ENCODE results near the gene NLGN3. TPM values are rescaled to one million over a fixed set of nuclear protein-coding genes. Genes with fewer than 3 reads are reported as not detected.

NLGN3 gene
- total RNA-seq, 1 donor from 2014 or later: 0.13 TPM

DNA sequence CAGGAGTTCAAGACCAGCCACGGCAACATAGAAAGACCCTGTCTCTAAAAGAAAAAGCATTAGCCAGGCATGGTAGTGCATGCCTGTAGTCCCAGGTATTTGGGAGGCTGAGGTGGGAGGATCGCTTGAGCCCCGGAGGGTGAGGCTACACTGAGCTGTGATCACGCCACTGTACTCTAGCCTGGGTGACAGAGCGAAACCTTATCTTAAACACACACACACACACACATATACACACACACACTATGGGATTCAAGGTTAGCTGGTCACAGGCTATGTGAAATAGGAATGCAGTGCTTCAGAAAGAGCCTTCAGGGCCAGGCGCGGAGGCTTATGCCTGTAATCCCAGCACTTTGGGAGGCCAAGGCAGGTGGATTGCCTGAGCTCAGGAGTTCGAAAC lies 23.5 kb downstream of the NLGN3 start:
- DNase-seq (ENCODE audit: low read depth): no peak
- TF ChIP-seq, protein P1, sequence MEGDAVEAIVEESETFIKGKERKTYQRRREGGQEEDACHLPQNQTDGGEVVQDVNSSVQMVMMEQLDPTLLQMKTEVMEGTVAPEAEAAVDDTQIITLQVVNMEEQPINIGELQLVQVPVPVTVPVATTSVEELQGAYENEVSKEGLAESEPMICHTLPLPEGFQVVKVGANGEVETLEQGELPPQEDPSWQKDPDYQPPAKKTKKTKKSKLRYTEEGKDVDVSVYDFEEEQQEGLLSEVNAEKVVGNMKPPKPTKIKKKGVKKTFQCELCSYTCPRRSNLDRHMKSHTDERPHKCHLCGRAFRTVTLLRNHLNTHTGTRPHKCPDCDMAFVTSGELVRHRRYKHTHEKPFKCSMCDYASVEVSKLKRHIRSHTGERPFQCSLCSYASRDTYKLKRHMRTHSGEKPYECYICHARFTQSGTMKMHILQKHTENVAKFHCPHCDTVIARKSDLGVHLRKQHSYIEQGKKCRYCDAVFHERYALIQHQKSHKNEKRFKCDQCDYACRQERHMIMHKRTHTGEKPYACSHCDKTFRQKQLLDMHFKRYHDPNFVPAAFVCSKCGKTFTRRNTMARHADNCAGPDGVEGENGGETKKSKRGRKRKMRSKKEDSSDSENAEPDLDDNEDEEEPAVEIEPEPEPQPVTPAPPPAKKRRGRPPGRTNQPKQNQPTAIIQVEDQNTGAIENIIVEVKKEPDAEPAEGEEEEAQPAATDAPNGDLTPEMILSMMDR (IDR thresholded peaks at IDR 0.05; ENCODE audit: insufficient read depth, low read length, poor library complexity, severe bottlenecking): no peak
- Histone ChIP-seq H3K27me3 (ENCODE audit: control insufficient read depth, insufficient read depth, low read length) (no peaks in the 10 kb centered on the region), H3K4me3 (ENCODE audit: low read depth, low read length) (no peak overlapping the region), H3K36me3 (ENCODE audit: control insufficient read depth, insufficient read depth, low read length) (no peaks in the 10 kb centered on the region)

DNA sequence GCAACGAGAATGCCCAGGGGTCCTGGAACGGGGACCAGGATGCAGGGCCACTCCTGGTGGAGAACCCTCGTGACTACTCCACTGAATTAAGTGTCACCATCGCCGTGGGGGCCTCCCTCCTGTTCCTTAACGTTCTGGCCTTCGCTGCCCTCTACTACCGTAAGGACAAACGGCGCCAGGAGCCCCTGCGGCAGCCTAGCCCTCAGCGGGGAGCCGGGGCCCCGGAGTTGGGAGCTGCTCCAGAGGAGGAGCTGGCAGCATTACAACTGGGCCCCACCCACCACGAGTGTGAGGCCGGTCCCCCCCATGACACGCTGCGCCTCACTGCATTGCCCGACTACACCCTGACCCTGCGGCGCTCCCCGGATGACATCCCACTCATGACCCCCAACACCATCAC lies 24.9 kb downstream of the NLGN3 start:
- no peaks in the 10 kb centered on the region for H3K27me3 ChIP-seq (ENCODE audit: control insufficient read depth, insufficient read depth, low read length)
- no peaks in the 10 kb centered on the region for H3K36me3 ChIP-seq (ENCODE audit: control insufficient read depth, insufficient read depth, low read length)
- DNase-seq (ENCODE audit: low read depth): no peak
- TF ChIP-seq, protein P1 (IDR thresholded peaks at IDR 0.05; ENCODE audit: insufficient read depth, low read length, poor library complexity, severe bottlenecking): no peak
- no peak overlapping the region for H3K4me3 ChIP-seq (ENCODE audit: low read depth, low read length)

DNA sequence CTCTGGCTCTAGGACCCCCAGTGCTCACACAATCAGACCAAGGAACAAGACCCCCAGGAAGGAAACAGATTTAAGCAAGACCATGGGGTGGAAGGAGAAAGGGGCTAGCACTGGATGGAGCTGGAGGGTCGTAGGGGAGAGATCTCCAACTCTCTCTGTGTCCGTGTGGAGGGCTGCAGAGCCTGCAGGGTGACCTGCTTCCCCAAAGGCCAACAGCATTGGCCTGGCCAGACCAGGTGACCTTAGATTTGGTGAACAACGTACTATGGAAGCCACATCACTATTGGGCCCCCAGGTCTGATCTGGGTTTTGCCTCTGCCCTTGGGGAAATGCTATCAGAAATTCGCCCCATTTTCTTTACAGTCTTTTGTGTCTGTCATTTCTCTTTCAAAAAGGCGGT lies 26.0 kb downstream of the NLGN3 start:
- DNase-seq (ENCODE audit: low read depth): no peak

DNA sequence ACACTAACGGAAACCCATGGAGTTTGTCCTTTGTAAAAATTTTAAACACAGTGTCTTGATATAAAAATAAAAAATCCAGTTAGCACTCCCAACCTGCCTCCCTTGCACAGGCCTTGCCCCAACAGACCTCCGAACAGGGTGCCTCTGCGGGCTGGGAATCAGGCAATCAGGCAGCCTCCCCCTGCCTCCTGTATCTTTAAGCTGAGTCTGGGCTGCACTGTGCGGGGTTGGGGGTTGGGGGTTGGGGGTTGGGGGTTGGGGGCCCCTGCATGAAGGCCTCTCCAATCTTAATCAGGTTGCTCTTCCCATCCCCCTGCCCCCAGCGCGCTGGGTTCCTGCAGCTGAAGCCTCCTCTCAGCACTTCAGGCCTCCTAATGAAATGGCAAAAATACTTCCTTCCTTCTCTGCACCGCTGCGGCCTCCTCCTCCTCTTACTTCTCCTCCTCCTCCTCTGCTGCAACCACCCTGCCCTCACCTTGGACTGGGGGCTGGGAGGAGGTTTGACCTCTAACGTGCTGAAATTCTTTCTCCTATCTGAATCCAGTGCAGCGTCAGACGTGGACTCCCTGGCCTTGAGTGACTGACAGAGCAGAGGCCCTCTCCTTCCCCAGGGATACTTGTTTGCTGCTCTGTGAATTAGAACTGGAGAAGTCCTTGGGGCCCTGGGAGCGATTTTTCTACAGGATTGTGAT lies 26.6 kb downstream of the NLGN3 start:
- Histone ChIP-seq H3K4me3 (ENCODE audit: low read depth, low read length) (no peak overlapping the region), H3K27me3 (ENCODE audit: control insufficient read depth, insufficient read depth, low read length) (no peaks in the 10 kb centered on the region), H3K36me3 (ENCODE audit: control insufficient read depth, insufficient read depth, low read length) (no peaks in the 10 kb centered on the region)
- TF ChIP-seq, protein P1 (IDR thresholded peaks at IDR 0.05; ENCODE audit: insufficient read depth, low read length, poor library complexity, severe bottlenecking): no peak
- no peak for DNase-seq (ENCODE audit: low read depth)

More for the DNA sequence above, 26.0 kb downstream of the NLGN3 start:
- TF ChIP-seq, protein P1 (IDR thresholded peaks at IDR 0.05; ENCODE audit: insufficient read depth, low read length, poor library complexity, severe bottlenecking): no peak
- Histone ChIP-seq H3K36me3 (ENCODE audit: control insufficient read depth, insufficient read depth, low read length) (no peaks in the 10 kb centered on the region), H3K27me3 (ENCODE audit: control insufficient read depth, insufficient read depth, low read length) (no peaks in the 10 kb centered on the region), H3K4me3 (ENCODE audit: low read depth, low read length) (no peak overlapping the region)

DNA sequence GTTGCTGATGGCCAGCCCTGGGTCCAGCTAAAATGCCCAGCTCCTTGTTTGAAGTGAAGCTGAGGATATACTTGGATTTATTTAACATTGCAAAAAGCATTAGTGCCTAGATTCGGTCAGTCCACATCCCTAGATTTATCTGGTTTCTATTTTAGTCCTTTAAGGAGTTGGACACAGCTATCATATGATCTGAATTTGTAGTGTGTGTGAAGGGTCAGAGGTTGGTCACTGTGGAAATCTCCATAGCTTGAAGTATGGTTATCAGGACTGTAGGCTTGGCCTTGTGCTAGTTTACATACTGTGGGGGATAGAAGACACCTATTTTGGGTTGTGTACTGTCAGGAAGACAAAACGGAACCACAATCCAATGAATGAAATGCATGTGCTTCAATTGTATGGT lies 28.8 kb downstream of the NLGN3 start:
- H3K4me3 ChIP-seq (ENCODE audit: low read depth, low read length): no peak overlapping the region
- no peak for DNase-seq (ENCODE audit: low read depth)
- TF ChIP-seq, protein P1 (IDR thresholded peaks at IDR 0.05; ENCODE audit: insufficient read depth, low read length, poor library complexity, severe bottlenecking): no peak
- no peaks in the 10 kb centered on the region for H3K27me3 ChIP-seq (ENCODE audit: control insufficient read depth, insufficient read depth, low read length)
- H3K36me3 ChIP-seq (ENCODE audit: control insufficient read depth, insufficient read depth, low read length): no peaks in the 10 kb centered on the region

DNA sequence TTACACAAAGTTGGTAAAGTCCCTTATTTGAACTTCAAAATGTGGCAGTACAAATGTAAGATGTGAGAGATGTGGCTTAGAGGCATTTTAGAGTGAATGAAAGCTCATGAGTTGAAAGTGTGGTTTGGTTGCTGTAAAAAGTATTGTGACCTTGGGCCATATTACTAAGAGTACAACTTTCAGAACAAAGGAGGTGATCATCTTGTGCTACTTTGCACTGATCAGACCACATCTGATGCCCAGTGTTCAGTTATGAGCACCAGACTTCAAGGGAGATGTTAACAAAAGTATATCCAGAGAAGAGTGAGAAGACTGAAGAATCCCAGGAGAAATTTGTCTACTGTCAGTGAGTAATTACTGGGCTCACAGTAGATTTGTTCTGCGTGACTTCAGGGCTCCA lies 30.2 kb downstream of the NLGN3 start:
- TF ChIP-seq, protein P1 (IDR thresholded peaks at IDR 0.05; ENCODE audit: insufficient read depth, low read length, poor library complexity, severe bottlenecking): no peak
- H3K4me3 ChIP-seq (ENCODE audit: low read depth, low read length): no peak overlapping the region
- no peaks in the 10 kb centered on the region for H3K36me3 ChIP-seq (ENCODE audit: control insufficient read depth, insufficient read depth, low read length)
- no peaks in the 10 kb centered on the region for H3K27me3 ChIP-seq (ENCODE audit: control insufficient read depth, insufficient read depth, low read length)
- DNase-seq (ENCODE audit: low read depth): no peak
